Pancreas (tissue), 10 donors: ENCODE results near the gene C16orf96. TPM values are rescaled to one million over a fixed set of nuclear protein-coding genes. Genes with fewer than 3 reads are reported as not detected.

ENCODE experiments used
- ATAC-seq, 4 donors: fragments of 200-7000 bp; cut with Tn5 transposase; one replicate each; pipeline versions ENCODE4 v1.8.0 to v1.9.1; 2020; ENCODE audit warnings: mild to moderate bottlenecking in 4 of 4, moderate library complexity in 4 of 4
- DNase-seq, 6 donors: peaks; one replicate each; pipeline ENCODE4 v3.0.0-alpha.2; 2020
- FAIRE-seq: peaks from 2 replicates; lab custom pipeline; 2012; peaks lifted over from hg19 to GRCh38; lab: Jason Lieb, UNC
- H3K27ac ChIP-seq, 4 donors: fragments of 200-600 bp; sonication (generic); 1 replicate in 3 of 4; 2 replicates in 1 of 4; pipeline versions ENCODE4 v1.5.0 to v1.8.0; 2020
- H3K27me3 ChIP-seq, 4 donors: fragments of 200-600 bp; one replicate each; pipeline ENCODE4 v1.8.0; 2021
- H3K36me3 ChIP-seq, 3 donors: fragments of 200-600 bp; sonication (generic) in 1 of 3; one replicate each; pipeline versions ENCODE4 v1.5.0 to v1.8.0; 2020 to 2021
- H3K4me1 ChIP-seq, 3 donors: fragments of 200-600 bp; one replicate each; pipeline ENCODE4 v1.8.0; 2021
- H3K4me3 ChIP-seq, 4 donors: fragments of 200-600 bp; sonication (generic) in 2 of 4; one replicate each; pipeline versions ENCODE4 v1.5.0 to v1.8.0; 2020 to 2021
- H3K9me3 ChIP-seq, 4 donors: fragments of 200-600 bp; one replicate each; pipeline ENCODE4 v1.8.0; 2021
- WGBS, 2 donors: extraction: QIAGEN DNeasy Blood & Tissue Kit; methylation state at CpG; one replicate each; pipeline ENCODE4 v1.1.7; 2013; 5-methylcytosine and 5-hydroxymethylcytosine counted together
- intact Hi-C, 3 donors: fragments of 100-400 bp; cut with DNase I; formaldehyde crosslinking; loops; one replicate each; pipeline versions ENCODE4 v1.11.1 to v1.14.2; 2022
- polyA plus RNA-seq, 2 donors: library from polyadenylated mRNA; stranded (reverse); fragments of 200-250 nt; gene quantifications; one replicate each; pipeline ENCODE4 v1.2.3, GENCODE V29; 2013
- total RNA-seq, 6 donors: library from RNA; stranded (reverse); fragmentation: NEBNext Ultra II Directional in 4 of 6; extraction: Animal tissue kit (Norgen Biotek cat#: 25700) in 4 of 6; gene quantifications; one replicate each; pipeline versions ENCODE4 v1.2.1 to v1.2.4, GENCODE V29; 2021 to 2023
- TF ChIP-seq, protein P1 (sequence below), 4 donors: fragments of 200-600 bp; sonication (generic) in 3 of 4; IDR thresholded peaks; one replicate each; pipeline versions ENCODE4 v1.5.0 to v1.8.0; 2021; ENCODE audit warnings: antibody characterized with exemption in 4 of 4
- donor health status: healthy with polysubstance abuse.
- donor health status: DM: no; HTN: no; CAD: no; lungs with moderate emphysema.
- donor health status: DM: no; HTN: no; CAD: no.
- donor health status: control.
- donor health status: control.
- donor health status: Bipolar disorder and iron deficiency.
- donor health status: DM: yes; HTN: yes; CAD: no.
- donor health status: DM: no; HTN: no; CAD: no.
- donor health status: DM: no; HTN: no; CAD: no.
- donor health status: DM: yes; HTN: yes; CAD: no.

C16orf96 gene
- total and polyA plus RNA-seq, 8 donors = 0.28 to 0.47 (median 0.31) TPM

DNA sequence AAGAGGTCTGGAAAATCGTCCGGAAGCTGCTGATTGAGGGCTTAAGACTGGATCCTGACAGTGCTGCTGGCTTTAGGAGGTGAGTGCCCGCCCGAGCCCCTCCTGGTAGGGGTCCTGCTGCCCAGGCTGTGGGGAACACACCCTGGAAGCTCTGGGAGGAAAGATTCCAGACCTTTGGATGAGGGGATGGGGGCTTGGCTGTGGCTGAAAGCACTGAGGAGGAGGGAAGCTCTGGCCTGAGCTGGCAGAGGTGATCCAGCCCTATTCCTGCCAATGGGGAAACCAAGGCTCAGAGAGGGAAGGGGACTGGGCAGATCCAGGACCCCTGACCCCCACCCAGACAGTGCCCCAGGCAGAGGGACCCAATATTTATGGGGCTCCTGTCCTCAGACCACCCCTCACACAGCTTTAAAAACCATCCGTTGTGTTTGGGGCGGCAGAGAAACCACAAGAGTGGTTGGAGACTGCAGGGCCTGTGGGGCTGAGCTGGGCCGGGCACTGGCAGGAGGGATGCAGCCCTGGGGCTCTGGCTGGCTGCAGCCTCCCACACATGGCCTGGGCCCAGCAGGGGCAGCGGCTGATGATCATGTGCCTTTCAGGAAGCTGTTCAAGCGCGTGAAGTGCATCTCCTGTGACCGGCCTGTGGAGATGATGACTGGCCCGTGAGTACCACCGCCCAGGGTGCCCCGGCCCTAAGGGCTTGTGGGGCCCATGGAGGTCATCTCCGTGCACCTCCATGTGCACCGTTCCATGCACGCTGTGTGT, 35.7 kb downstream of the C16orf96 start:
- H3K9me3 ChIP-seq = no peaks in the 10 kb centered on the region
- no peak overlapping the region for H3K4me3 ChIP-seq
- DNase-seq = no peak
- no peak for ATAC-seq
- no peaks in the 10 kb centered on the region for H3K36me3 ChIP-seq
- 85 to 94% methylated on average over 17 of the region's 17 CpGs for WGBS, 2 donors
- no peak for FAIRE-seq
- no peaks in the 10 kb centered on the region for H3K27me3 ChIP-seq
- intact Hi-C loops = no loop called here
- H3K4me1 ChIP-seq = no peaks in the 10 kb centered on the region
- TF ChIP-seq, protein P1, sequence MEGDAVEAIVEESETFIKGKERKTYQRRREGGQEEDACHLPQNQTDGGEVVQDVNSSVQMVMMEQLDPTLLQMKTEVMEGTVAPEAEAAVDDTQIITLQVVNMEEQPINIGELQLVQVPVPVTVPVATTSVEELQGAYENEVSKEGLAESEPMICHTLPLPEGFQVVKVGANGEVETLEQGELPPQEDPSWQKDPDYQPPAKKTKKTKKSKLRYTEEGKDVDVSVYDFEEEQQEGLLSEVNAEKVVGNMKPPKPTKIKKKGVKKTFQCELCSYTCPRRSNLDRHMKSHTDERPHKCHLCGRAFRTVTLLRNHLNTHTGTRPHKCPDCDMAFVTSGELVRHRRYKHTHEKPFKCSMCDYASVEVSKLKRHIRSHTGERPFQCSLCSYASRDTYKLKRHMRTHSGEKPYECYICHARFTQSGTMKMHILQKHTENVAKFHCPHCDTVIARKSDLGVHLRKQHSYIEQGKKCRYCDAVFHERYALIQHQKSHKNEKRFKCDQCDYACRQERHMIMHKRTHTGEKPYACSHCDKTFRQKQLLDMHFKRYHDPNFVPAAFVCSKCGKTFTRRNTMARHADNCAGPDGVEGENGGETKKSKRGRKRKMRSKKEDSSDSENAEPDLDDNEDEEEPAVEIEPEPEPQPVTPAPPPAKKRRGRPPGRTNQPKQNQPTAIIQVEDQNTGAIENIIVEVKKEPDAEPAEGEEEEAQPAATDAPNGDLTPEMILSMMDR (IDR thresholded peaks at IDR 0.05) = no peak
- H3K27ac ChIP-seq = no peak overlapping the region

DNA sequence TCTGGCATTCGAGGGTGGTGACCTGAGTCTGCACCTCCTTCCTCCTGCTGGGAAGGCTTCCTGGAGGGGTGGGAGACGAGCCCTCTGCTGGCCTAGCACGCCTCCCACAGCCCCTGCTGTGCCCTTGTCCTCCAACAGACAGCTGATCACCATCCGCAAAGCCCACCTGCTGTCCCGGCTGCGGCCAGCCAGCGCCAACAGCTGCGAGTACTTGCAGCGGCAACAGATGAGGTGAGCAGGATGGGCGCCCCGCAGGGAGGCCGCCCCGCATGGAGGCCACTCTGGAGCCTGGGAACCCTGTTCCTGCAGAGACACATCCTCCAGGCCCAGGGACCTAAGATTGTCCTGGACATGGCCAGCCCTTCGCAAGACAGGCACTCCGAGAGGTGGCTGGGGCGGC, 36.9 kb downstream of the C16orf96 start:
- no peak overlapping the region for H3K4me3 ChIP-seq
- H3K36me3 ChIP-seq = no peaks in the 10 kb centered on the region
- intact Hi-C loops = no loop called here
- 75 to 81% methylated on average over 16 of the region's 16 CpGs for WGBS, 2 donors
- no peak for ATAC-seq
- H3K27ac ChIP-seq = no peak overlapping the region
- no peaks in the 10 kb centered on the region for H3K27me3 ChIP-seq
- no peaks in the 10 kb centered on the region for H3K9me3 ChIP-seq
- no peak for FAIRE-seq
- DNase-seq = no peak
- TF ChIP-seq, protein P1 (IDR thresholded peaks at IDR 0.05) = no peak
- H3K4me1 ChIP-seq = no peaks in the 10 kb centered on the region

DNA sequence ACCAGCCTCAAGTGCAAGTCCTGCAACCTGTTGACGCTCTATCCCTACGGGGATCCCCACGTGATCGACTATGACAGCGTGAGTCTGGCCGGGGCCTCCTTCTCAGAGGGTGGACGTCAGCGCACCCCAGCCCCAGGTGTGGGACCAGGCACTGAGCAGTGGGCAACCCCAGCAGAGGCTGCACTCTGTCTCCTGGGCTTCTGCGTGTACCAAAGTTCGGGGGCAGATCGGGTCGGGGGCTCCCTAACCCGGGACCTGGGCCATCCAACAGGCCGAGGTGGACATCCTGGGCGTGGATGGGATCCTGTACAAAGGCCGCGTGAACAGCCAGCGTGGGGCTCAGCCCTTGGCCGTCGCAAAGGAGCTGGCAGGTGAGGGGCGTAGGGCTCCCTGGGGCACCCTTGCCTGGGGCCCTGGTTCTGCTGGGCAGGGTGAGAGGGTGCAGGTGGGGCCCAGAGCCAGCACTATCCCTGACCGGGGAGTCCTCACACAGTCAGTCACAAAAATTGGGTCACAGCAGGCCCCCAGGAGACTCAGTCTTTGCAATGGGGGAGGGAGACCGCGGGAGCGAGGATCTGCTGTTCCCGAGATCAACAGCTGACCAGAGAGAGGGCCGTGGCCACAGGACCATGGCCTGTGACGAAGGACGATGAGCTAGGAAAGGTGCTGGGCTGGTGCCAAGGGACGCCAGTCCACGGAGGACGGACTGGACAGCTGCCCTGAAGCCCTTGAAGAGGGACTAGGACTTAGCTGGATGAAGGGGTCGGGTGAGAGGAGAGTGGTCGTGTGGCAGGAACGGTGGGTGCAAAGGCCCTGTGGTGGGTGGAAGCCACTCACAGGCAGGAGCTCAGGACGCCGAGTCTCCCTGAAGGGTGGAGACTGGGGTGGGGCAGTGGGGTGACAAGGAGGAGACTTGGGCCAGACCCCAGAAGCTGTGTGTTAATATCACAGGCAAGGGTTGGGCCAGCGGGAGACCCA, 38.6 kb downstream of the C16orf96 start:
- intact Hi-C loops = no loop called here
- H3K9me3 ChIP-seq = no peaks in the 10 kb centered on the region
- no peak overlapping the region for H3K27ac ChIP-seq
- H3K27me3 ChIP-seq = no peaks in the 10 kb centered on the region
- ATAC-seq = no peak
- no peaks in the 10 kb centered on the region for H3K36me3 ChIP-seq
- WGBS, 2 donors = 88 to 92% methylated on average over 38 of the region's 38 CpGs
- no peaks in the 10 kb centered on the region for H3K4me1 ChIP-seq
- TF ChIP-seq, protein P1 (IDR thresholded peaks at IDR 0.05) = no peak
- no peak for FAIRE-seq
- no peak for DNase-seq
- H3K4me3 ChIP-seq = no peak overlapping the region

DNA sequence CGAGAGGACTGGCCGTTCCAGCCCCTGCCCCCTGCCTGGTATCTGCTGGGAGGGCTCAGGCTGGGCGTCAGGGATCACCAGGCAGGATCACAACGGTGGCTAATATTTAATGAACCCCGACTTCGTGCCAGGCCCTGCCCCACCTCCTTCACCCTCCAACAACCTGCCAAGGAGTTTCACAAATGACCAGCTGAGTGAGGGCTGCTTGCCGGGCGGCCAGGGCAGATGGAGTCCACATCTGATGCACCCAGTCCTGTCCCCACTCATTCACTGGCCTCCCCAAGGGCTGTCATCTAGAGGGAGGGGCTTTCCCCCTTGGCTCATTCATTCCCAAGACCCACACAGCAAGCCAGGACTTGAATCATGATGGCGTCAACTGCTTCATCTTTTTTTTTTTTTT, 41.0 kb downstream of the C16orf96 start:
- no peak overlapping the region for H3K4me3 ChIP-seq
- H3K27ac ChIP-seq = no peak overlapping the region
- no peaks in the 10 kb centered on the region for H3K27me3 ChIP-seq
- FAIRE-seq (no peak), DNase-seq (peak in 3 of 6 donors; percentile 22 to 57 (median 51)), ATAC-seq (peak; percentile 24 to 80 (median 60))
- no peaks in the 10 kb centered on the region for H3K36me3 ChIP-seq
- TF ChIP-seq, protein P1 (IDR thresholded peaks at IDR 0.05) = no peak
- no peaks in the 10 kb centered on the region for H3K9me3 ChIP-seq
- intact Hi-C loops = no loop called here
- H3K4me1 ChIP-seq = peaks cover 0 to 7% (median 5%) of the 10 kb centered on the region in 3 donors
- 20 to 22% methylated on average over 9 of the region's 9 CpGs for WGBS, 2 donors
